Neutrophil (primary cell): ENCODE measurements around the gene GADD45G.

Experiments used
- H3K27ac ChIP-seq: fragments of 200-600 bp; sonication (generic); 2 replicates; pipeline ENCODE4 v1.5.1; 2016; ENCODE audit warnings: mild to moderate bottlenecking, moderate library complexity
- H3K27me3 ChIP-seq: fragments of 200-600 bp; sonication (generic); 2 replicates; pipeline ENCODE4 v1.6.0; 2016; ENCODE audit warnings: mild to moderate bottlenecking
- H3K36me3 ChIP-seq: fragments of 200-600 bp; sonication (generic); 2 replicates; pipeline ENCODE4 v1.5.1; 2017
- H3K4me1 ChIP-seq, 2 experiments: fragments of 200-600 bp in 1 of 2; sonication (generic) in 1 of 2; 1 replicate in 1 of 2; 2 replicates in 1 of 2; pipeline versions ENCODE4 v1.5.1 to v1.6.1; 2013 to 2016; ENCODE audit warnings: low read depth in 1 of 2, low read length in 1 of 2, mild to moderate bottlenecking in 1 of 2, moderate library complexity in 1 of 2; ENCODE audit not compliant: control insufficient read depth in 1 of 2, insufficient read depth in 1 of 2
- H3K4me3 ChIP-seq, 2 experiments: fragments of 200-600 bp in 1 of 2; sonication (generic) in 1 of 2; 1 replicate in 1 of 2; 2 replicates in 1 of 2; pipeline ENCODE4 v1.5.1; 2013 to 2016; ENCODE audit warnings: low read depth in 1 of 2, low read length in 1 of 2, mild to moderate bottlenecking in 1 of 2, moderate library complexity in 1 of 2
- H3K9me3 ChIP-seq: fragments of 200-600 bp; sonication (generic); 2 replicates; pipeline ENCODE4 v1.5.1; 2016
- TF ChIP-seq, protein P1 (sequence below): fragments of 200-600 bp; sonication (generic); IDR thresholded peaks from 2 replicates; pipeline ENCODE4 v1.5.1; 2016; ENCODE audit warnings: antibody characterized with exemption

Gene GADD45G

DNA sequence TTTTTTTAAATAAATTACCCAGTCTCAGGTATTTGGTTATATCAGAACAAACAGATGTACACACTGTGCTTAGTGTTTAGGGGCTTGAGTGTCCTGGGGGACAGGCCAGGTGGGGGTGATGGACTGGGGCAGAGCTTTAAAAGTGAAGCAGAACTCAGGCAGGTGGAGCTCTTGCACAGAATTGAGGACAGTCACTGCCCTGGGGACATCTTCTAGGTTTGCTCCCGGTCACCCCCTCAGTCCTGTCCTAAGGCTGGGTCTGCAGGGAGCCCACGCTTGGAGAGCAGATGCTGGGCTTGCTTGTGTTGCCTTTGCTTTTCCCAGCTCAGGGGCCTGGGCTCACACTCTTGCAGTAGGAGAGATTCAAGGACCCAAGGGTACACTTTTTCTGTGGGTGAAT lies 10.8 kb downstream of the GADD45G start:
- TF ChIP-seq, protein P1, sequence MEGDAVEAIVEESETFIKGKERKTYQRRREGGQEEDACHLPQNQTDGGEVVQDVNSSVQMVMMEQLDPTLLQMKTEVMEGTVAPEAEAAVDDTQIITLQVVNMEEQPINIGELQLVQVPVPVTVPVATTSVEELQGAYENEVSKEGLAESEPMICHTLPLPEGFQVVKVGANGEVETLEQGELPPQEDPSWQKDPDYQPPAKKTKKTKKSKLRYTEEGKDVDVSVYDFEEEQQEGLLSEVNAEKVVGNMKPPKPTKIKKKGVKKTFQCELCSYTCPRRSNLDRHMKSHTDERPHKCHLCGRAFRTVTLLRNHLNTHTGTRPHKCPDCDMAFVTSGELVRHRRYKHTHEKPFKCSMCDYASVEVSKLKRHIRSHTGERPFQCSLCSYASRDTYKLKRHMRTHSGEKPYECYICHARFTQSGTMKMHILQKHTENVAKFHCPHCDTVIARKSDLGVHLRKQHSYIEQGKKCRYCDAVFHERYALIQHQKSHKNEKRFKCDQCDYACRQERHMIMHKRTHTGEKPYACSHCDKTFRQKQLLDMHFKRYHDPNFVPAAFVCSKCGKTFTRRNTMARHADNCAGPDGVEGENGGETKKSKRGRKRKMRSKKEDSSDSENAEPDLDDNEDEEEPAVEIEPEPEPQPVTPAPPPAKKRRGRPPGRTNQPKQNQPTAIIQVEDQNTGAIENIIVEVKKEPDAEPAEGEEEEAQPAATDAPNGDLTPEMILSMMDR: no peak
- H3K4me1 ChIP-seq: no peaks in the 10 kb centered on the region
- no peak overlapping the region for H3K27ac ChIP-seq
- H3K27me3 ChIP-seq: no peaks in the 10 kb centered on the region
- no peak overlapping the region for H3K4me3 ChIP-seq
- H3K36me3 ChIP-seq: no peaks in the 10 kb centered on the region
- H3K9me3 ChIP-seq: no peaks in the 10 kb centered on the region

DNA sequence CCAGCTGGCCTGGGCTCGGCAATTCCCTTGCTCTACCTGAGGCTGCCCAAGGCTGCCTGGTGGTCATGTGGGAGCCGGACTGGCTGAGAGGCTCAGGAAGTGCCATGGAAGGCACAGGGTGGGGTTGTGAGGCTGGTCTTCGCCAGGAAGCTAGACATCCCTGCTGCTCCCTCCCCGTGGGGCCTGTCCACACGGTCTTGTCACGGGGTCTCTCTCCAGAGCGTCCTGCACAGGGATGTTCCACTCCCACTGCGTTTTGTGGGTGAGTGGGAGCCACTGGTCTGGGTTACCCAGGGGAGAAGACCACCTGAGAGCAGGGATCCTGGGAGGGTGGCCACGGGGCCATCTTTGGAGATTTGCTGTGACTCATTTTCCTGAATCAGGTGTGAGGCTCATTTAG lies 11.6 kb downstream of the GADD45G start:
- H3K4me1 ChIP-seq: no peaks in the 10 kb centered on the region
- H3K36me3 ChIP-seq: no peaks in the 10 kb centered on the region
- H3K9me3 ChIP-seq: no peaks in the 10 kb centered on the region
- no peak overlapping the region for H3K4me3 ChIP-seq
- no peak overlapping the region for H3K27ac ChIP-seq
- H3K27me3 ChIP-seq: no peaks in the 10 kb centered on the region
- TF ChIP-seq, protein P1: no peak

DNA sequence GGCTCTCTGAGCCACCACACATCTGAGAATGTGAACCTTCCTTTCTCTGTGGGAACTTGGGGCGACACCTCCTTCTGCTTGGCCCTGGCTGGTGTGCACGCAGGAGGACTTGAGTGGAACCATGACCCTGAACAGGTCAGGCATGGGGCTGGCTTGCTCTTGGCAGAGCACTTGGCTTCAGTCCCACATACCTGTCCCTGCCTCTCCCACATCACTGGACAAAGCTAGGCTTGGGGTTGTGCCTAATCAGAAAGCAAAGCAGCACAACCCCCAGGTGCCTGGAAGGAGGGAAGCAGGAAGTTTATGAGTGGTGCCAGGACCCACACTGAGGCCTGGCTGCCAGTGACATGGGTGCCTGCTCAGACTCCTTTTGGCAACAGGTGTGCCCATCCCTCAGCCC lies 13.2 kb downstream of the GADD45G start:
- Histone ChIP-seq H3K36me3 (no peaks in the 10 kb centered on the region), H3K27me3 (no peaks in the 10 kb centered on the region), H3K4me3 (no peak overlapping the region), H3K27ac (no peak overlapping the region), H3K4me1 (peaks cover 0 to under 1% of the 10 kb centered on the region in 2 experiments), H3K9me3 (no peaks in the 10 kb centered on the region)
- TF ChIP-seq, protein P1: no peak

DNA sequence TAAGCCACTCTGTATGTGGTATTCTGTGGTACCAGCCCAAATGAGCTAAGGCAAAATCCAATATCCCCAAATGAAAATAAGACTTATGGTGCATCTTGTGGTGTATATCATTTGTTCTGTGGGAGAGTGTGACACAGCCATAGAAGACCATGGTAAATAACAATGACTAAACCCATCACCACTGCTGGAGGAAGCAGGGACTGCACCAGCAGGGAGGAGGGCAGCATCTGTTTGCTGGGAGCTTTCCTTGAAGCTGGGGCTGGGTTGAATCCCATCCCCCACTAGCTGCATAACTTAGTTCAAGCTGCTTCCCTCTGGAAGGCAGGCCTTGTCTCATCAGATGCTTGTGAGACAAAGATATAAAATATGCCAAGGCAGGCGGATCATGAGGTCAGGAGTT lies 14.2 kb downstream of the GADD45G start:
- Histone ChIP-seq H3K27me3 (no peaks in the 10 kb centered on the region), H3K27ac (no peak overlapping the region)
- TF ChIP-seq, protein P1: no peak

DNA sequence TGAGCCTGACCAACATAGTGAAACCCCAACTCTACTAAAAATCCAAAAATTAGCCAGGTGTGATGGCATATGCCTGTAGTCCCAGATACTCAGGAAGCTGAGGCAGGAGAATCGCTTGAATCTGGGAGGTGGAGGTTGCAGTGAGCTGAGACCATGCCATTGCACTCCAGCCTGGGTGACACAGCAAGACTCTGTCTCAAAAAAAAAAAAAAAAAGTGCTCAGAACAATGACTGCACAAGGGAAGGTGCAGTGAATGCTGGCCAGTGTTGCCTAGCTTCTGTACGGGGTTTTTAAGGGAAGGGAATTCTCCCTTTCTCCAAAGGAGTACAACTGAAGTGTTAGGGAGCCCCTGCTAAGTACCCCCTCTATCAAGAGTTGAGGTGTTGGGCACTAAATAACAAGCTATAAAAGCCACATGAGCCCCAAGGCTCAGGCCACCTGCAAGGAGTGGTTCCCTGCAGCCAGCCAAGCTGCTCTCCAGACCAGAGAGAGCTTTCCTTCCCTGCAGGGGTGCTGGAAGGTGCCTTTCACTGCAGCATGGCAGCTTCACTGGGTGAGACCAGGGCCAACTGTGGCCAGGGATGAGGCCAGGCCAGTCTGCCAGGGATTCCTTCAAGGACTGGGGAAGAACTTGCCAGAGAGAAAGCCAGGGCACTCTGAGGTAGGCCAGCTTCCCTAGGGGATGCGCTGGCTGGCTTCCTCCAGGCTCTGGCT lies 14.8 kb downstream of the GADD45G start:
- TF ChIP-seq, protein P1: no peak
- Histone ChIP-seq H3K4me3 (no peak overlapping the region), H3K27me3 (no peaks in the 10 kb centered on the region), H3K27ac (no peak overlapping the region), H3K9me3 (no peaks in the 10 kb centered on the region), H3K36me3 (no peaks in the 10 kb centered on the region), H3K4me1 (peaks cover 15 to 17% of the 10 kb centered on the region in 2 experiments)

More for the DNA sequence above, 14.2 kb downstream of the GADD45G start:
- H3K4me3 ChIP-seq: no peak overlapping the region
- H3K36me3 ChIP-seq: no peaks in the 10 kb centered on the region
- H3K4me1 ChIP-seq: peaks cover 10 to 11% of the 10 kb centered on the region in 2 experiments
- H3K9me3 ChIP-seq: no peaks in the 10 kb centered on the region
